NCI-H2107 treated with DMSO at 0.1 percent for 48 hours (cell line): ENCODE data around the gene AP5Z1.
"Not testable (repeated sequence)": the region's sequence is repeated elsewhere in the genome, so short reads cannot be mapped to it uniquely, and the experiment has no call there.

Experiments
- DNase-seq: peaks from one replicate; lab custom pipeline; 2025; ENCODE audit not compliant: unreplicated experiment; lab: John Stamatoyannopoulos, UW

AP5Z1 gene

GRCh38 chr7:4800926-4801838 lies 25.8 kb downstream of the AP5Z1 start:
- DNase-seq = no peak

GRCh38 chr7:4801839-4802231 lies 26.4 kb downstream of the AP5Z1 start:
- DNase-seq = no peak

GRCh38 chr7:4802577-4802976 lies 27.2 kb downstream of the AP5Z1 start:
- DNase-seq = not testable (repeated sequence)

GRCh38 chr7:4803397-4804241 lies 28.2 kb downstream of the AP5Z1 start:
- DNase-seq = no peak

GRCh38 chr7:4805110-4805983 lies 29.9 kb downstream of the AP5Z1 start:
- no peak for DNase-seq

GRCh38 chr7:4805984-4806300 lies 30.5 kb downstream of the AP5Z1 start:
- DNase-seq = no peak

GRCh38 chr7:4806983-4807597 lies 31.7 kb downstream of the AP5Z1 start:
- DNase-seq = no peak

GRCh38 chr7:4807598-4808016 lies 32.2 kb downstream of the AP5Z1 start:
- DNase-seq = no peak

GRCh38 chr7:4808026-4808425 lies 32.6 kb downstream of the AP5Z1 start:
- no peak for DNase-seq

GRCh38 chr7:4808565-4808964 lies 33.1 kb downstream of the AP5Z1 start:
- no peak for DNase-seq

GRCh38 chr7:4809091-4809591 lies 33.7 kb downstream of the AP5Z1 start:
- no peak for DNase-seq

GRCh38 chr7:4809666-4810065 lies 34.2 kb downstream of the AP5Z1 start:
- DNase-seq = no peak

- no peak for DNase-seq
Measured at GRCh38 chr7:4814433-4814832, 39.0 kb downstream of the AP5Z1 start.

- DNase-seq = no peak
Measured at GRCh38 chr7:4815121-4815520, 39.7 kb downstream of the AP5Z1 start.

GRCh38 chr7:4815609-4816418 lies 40.4 kb downstream of the AP5Z1 start:
- no peak for DNase-seq

GRCh38 chr7:4816419-4817080 lies 41.1 kb downstream of the AP5Z1 start:
- DNase-seq = no peak

GRCh38 chr7:4817178-4817901 lies 41.9 kb downstream of the AP5Z1 start:
- no peak for DNase-seq

- no peak for DNase-seq
Measured at GRCh38 chr7:4818000-4818794, 42.8 kb downstream of the AP5Z1 start.
